DOHH2 (cell line): ENCODE results near the gene BRD3.

Source experiments
- EZH2phosphoT487 ChIP-seq: fragments of 200-600 bp; sonication (generic); IDR thresholded peaks from 2 replicates; pipeline ENCODE4 v1.6.1; 2017; ENCODE audit warnings: borderline replicate concordance, mild to moderate bottlenecking, antibody characterized with exemption, low read length, moderate library complexity, mixed read lengths
- TF ChIP-seq, protein P1 (sequence below): fragments of 200-600 bp; sonication (generic); IDR thresholded peaks from one replicate; pipeline ENCODE4 v1.5.1; 2014; ENCODE audit warnings: antibody characterized with exemption, mild to moderate bottlenecking, low read depth, low read length; ENCODE audit not compliant: poor library complexity, severe bottlenecking

- TF ChIP-seq, protein P1, sequence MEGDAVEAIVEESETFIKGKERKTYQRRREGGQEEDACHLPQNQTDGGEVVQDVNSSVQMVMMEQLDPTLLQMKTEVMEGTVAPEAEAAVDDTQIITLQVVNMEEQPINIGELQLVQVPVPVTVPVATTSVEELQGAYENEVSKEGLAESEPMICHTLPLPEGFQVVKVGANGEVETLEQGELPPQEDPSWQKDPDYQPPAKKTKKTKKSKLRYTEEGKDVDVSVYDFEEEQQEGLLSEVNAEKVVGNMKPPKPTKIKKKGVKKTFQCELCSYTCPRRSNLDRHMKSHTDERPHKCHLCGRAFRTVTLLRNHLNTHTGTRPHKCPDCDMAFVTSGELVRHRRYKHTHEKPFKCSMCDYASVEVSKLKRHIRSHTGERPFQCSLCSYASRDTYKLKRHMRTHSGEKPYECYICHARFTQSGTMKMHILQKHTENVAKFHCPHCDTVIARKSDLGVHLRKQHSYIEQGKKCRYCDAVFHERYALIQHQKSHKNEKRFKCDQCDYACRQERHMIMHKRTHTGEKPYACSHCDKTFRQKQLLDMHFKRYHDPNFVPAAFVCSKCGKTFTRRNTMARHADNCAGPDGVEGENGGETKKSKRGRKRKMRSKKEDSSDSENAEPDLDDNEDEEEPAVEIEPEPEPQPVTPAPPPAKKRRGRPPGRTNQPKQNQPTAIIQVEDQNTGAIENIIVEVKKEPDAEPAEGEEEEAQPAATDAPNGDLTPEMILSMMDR, result no peak
- TF ChIP-seq EZH2phosphoT487, result no peak
These were observed 28.2 kb downstream of the BRD3 start for GRCh38 chr9:134039386-134040175.
